Stimulated activated CD8-positive, alpha-beta memory T cell treated with anti-CD3 and anti-CD28 coated beads, Interleukin-4, amount 100 ng/mL, for 1 hour (primary cell): ENCODE data around the gene ERICH6B.
"Not testable (repeated sequence)": the region's sequence is repeated elsewhere in the genome, so short reads cannot be mapped to it uniquely, and the experiment has no call there.

ENCODE experiments used
- DNase-seq, 2 donors: peaks; one replicate each; pipeline ENCODE4 v3.0.0-alpha.2; 2020; ENCODE audit warnings: low read depth in 2 of 2, low spot score in 1 of 2

ERICH6B gene

DNA sequence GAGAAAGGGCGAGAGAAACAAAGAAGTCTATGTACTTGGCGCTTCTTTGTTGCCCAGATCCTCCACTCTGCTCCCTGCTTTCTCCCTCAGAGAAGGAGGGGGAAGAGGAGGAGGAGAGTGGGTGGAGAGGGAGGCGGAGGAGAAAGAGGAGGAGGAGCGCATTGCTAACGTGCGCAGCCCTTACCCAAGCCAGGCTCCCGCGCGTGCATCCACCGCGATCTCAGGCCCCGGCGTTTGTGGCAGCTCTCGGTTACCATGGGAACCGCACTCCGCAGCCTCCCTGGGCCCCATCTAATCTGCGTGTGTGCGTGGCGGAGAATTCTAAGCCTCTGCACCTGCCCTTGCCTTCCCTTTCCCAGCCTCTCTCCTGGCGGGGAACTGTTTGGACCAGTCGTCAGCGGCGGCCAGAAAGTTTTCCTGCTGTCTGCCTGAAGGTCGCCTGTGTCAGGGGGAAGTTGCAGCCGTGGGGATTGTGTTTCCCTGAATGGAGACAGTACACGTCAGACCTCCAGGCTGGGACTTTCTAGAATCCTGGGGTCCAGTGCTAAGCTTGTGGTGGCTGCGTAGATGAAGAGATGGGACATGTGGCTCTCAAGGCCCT is at the start of gene ERICH6B:
Gene ERICH6B, minus strand, starts transcription at position 239 of the 601 bp plus-strand sequence. CDS start 18,734 bp downstream, outside the sequence.
- DNase-seq = no peak

DNA sequence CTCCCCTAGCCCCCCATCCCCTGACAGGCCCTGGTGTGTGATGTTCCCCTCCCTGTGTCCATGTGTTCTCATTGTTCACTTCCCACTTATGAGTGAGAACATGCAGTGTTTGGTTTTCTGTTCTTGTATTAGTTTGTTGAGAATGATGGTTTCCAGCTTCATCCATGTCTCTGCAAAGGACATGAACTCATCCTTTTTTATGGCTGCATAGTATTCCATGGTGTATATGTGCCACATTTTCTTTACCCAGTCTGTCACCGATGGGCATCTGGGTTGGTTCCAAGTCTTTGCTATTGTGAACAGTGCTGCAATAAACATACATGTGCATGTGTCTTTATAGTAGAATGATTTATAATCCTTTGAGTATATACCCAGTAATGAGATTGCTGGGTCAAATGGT is 47.4 kb upstream of the ERICH6B start:
- DNase-seq = not testable (repeated sequence)

- no peak for DNase-seq
Measured at GRCh38 chr13:45662162-45662561, 46.6 kb upstream of the ERICH6B start.

- DNase-seq = not testable (repeated sequence)
Measured at GRCh38 chr13:45660458-45660857, 44.9 kb upstream of the ERICH6B start.

- no peak for DNase-seq
Measured at GRCh38 chr13:45659536-45659935, 44.0 kb upstream of the ERICH6B start.

- no peak for DNase-seq
Measured at GRCh38 chr13:45658586-45659235, 43.2 kb upstream of the ERICH6B start.

DNA sequence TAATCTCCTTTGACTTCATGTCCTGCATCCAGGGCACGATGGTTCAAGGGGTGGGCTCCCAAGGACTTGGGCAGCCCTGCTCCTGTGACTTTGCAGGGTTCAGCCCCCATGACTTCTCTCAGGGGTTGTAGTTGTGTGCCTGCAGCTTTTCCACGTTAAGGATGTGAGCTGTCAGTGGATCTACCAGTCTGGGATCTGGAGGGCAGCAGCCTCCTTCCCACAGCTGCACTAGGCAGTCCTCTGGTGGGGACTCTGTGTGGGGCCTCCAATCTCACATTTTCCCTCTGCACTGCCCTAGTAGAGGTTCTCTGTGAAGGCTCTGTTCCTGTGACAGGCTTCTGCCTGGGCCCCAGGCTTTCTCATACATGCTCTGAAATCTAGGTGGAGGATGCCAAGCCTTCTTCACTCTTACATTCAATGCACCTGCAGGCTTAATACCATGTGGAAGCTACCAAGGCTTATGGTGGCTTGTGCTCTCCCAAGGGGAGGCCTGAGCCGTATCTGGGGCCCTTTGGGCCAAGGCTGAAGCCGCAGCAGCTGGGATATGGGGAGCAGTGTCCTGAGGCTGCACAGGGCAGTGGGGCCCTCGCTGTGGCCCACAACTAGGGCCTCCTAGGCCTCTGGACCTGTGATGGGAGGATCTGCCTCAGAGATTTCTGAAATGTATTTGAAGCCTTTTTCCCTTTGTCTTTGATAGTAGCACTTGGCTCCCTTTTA is 39.3 kb upstream of the ERICH6B start:
- no peak for DNase-seq

DNA sequence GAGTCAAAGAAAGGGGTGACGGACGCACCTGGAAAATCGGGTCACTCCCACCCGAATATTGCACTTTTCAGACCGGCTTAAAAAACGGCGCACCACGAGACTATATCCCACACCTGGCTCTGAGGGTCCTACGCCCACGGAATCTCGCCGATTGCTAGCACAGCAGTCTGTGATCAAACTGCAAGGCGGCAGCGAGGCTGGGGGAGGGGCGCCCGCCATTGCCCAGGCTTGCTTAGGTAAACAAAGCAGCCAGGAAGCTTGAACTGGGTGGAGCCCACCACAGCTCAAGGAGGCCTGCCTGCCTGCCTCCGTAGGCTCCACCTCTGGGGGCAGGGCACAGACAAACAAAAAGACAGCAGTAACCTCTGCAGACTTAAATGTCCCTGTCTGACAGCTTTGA is 29.7 kb upstream of the ERICH6B start:
- DNase-seq = not testable (repeated sequence)

- not testable (repeated sequence) for DNase-seq
Measured at GRCh38 chr13:45642159-45642558, 26.6 kb upstream of the ERICH6B start.

GRCh38 chr13:45635291-45635690 is 19.8 kb upstream of the ERICH6B start:
- DNase-seq = not testable (repeated sequence)

DNA sequence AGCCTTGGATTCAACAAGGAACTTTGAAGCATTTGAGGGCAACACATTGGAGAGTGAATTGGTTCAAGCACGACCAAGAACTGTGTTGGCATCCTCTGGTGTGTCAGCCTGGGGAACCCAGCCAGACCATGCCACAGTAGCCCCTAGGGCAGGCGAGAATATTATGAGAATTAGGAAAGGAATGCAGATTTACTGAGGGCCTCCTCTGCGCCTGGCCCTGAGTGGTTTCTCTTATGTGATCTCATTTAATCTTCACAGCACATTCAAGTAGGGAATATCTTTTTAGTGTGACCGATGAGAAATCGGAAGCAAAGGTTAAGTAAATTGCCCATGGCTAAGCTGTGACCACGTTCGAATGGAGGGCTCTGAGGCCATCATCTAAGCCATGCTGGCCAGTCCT is 15.3 kb upstream of the ERICH6B start:
- DNase-seq = no peak

DNA sequence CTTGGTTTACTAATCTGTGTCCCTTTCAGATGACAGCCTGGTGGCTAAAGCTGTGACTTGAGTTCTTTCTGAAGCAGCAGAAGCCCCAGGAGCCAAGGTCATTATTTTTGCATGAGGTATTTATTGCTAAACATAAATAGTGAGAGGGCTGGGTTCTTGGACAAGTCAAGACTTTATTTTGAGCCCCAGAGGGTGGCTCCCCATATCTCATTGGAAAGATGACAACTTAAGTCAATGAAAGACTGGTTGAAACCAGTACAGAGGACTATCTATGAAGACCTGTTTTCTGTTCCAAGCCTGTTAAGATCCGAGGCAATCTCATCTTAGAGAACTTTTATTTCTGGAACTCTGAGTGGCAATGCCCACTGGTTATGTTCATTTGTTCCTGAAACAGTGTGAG is 14.4 kb upstream of the ERICH6B start:
- DNase-seq = no peak

- DNase-seq = no peak
Measured at GRCh38 chr13:45628094-45628493, 12.6 kb upstream of the ERICH6B start.

DNA sequence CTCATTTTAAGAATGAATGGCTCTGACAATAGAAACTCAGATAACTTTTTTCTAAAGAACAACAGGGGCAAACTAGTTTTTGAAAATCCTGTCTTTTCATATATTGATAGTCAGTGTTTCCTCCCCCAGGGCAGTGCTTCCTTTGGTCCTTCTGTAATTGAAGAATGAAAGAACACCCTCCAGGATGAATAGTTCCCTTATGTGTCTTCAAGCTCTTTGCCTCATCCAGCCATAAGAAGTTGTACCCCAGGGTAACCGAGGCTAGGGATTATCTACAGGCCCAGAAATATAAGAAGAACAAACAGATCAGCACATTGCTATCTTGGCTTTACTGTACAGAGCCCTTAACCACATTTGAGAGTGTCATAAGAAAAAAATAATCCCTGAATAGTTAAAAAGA is 12.1 kb upstream of the ERICH6B start:
- DNase-seq = no peak

GRCh38 chr13:45626731-45627374 is 11.3 kb upstream of the ERICH6B start:
- DNase-seq = no peak

GRCh38 chr13:45623516-45624090 is 8.1 kb upstream of the ERICH6B start:
- DNase-seq = no peak

GRCh38 chr13:45621950-45622349 is 6.4 kb upstream of the ERICH6B start:
- no peak for DNase-seq

GRCh38 chr13:45607931-45608330 is 7.6 kb downstream of the ERICH6B start:
- no peak for DNase-seq

- DNase-seq = no peak
Measured at GRCh38 chr13:45604892-45605291, 10.6 kb downstream of the ERICH6B start.

DNA sequence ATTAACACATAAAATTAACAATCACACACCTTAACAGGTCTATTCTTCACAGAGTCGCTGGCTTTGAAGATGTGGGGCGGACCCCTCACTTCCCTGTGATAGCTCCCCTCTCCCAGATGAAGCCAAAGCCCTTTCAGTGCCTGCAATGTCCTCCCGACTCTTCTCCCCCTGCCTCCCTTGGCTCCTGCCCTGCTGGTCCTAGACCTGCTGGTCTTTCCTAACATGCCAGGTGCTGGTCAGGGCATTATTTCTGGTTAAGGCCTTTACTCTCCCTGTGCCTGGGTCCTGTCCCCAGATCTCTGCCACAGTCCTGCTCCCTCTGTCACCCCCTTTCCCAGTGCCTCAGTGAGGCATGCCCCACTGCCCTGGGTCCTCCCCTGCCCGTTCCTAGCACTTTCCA is 12.2 kb downstream of the ERICH6B start:
- DNase-seq = no peak
